ENCODE measurements around the gene KRT13.
"Not testable (repeated sequence)": the region's sequence is repeated elsewhere in the genome, so short reads cannot be mapped to it uniquely, and the experiment has no call there.

Gene KRT13

DNA sequence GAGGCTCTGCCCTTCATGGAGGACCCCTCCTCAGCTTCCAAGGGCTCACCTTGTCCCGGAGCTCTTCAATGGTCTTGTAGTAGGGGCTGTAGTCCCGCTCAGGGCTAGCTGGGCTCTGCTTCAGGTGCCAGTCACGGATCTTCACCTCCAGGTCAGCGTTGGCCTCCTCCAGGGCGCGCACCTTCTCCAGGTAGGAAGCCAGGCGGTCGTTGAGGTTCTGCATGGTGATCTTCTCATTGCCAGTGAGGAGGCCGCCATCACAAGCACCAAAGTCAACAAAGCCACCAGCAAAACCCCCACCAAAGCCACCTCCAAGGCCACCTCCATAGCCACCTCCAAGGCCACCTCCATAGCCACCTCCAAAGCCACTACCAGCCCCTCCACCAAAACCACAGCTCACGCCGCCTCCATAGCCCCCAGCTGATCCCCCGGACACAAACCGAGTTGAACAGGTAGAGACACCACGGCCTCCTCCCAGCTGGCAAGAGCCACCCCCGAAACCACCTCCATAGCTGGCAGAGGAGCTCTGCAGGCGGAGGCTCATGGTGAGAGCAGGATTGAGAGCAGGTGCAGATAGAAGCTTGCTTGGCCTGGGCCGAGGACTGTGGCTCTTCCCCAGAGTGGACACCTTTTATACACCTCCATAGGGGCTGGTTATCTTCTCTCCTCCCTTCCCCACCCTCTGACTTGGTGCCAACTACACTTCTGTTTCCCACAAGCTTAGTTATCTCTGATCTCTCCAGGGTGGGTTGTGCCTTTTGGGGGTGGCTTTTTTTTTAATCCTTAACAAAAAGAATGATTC lies at the start of gene KRT13:
KRT13 (minus strand) TSS at position 606 of the 802 bp plus-strand sequence; CDS start at position 544, 62 bp downstream.
- DNase-seq (ENCODE audit: low spot score), result no peak

DNA sequence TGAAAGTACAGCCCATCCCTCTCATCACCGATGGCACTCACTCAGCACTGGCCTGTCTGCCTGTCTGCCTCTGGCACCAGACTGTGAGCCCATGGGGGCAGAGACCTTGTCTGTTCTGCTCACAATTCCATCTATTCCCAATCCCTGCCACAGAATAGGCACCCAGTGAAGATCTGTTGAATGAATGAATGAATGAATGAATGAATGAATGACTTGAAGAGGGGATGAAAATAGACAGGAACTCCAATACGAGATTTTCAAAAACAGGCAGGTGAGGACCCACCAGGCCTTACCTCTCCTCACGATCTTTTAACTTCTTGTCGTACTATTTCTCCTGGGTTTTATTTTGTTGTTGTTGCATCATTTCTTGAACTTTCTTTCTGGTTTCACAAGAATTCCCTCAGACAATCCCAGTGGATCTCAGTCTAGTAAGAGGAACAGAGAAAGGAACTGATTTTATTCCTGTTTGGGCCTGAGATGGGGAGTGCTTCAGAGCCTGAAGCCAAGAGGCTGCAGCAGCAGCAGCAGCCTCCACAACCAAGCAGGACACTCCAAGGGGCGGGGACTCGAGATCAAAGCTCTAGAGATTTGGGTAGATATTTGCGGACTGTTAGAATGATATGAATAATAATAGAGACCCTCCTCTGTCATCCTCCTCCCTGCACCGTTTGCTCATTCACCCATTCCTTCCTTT lies 48.7 kb upstream of the KRT13 start:
- DNase-seq (ENCODE audit: low spot score), result no peak

DNA sequence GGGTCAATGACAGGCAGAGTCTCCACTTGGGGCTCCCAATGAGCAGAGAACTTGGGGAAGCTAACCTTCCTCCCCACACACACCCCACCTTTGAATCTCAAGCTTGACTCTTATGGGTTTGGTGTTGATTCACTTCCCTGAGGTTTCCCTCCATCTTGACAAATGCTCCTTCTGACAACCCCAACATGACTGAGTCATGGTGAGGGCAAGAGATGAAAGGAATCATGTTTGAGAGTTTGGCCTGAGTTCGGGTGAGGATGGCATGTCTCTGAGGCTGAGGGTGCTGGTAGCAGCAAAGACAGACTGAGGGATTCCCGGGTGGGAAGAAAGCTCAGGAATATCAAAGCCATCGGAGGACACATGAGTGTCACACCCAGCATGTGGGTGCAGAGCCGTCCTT lies 47.8 kb upstream of the KRT13 start:
- no peak for DNase-seq (ENCODE audit: low spot score)

DNA sequence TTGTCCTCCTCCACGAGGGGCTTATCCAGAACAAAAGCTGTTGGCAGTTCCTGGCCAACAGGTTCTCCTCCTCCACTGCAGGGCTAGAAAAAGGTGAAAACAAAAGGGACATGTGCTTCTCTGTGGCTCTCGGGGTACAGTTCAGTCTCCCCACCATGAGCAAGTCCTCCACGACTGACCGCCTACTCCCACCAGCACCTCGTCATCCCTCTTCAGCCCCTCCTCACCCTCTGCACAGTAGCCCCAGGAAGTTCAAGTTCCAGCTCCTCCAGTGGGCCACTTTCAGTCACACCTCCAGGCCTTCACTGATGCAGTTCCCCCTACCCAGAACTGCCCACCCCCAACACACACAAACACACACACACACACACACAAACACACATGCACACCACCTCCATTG lies 47.0 kb upstream of the KRT13 start:
- DNase-seq (ENCODE audit: low spot score), result no peak

DNA sequence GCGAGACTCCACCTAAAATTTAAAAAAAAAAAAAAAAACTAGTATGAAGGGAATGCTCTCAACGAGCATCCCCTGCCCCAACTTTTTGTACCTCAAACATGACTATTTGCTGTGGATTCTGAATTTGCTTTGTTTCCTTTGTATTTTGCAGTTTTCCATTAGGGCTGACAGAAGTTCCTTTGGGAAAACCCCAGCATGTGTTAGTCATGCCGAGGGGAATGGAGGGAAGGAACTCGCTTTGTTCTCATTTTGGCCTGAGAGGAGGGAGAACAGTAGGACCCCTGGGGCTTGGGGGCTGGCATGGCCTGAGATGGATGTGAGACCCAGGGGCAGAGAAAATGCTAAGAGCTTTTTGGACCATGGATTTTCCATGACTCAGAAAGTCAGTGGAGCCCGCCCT lies 46.0 kb upstream of the KRT13 start:
- DNase-seq (ENCODE audit: low spot score), result no peak

DNA sequence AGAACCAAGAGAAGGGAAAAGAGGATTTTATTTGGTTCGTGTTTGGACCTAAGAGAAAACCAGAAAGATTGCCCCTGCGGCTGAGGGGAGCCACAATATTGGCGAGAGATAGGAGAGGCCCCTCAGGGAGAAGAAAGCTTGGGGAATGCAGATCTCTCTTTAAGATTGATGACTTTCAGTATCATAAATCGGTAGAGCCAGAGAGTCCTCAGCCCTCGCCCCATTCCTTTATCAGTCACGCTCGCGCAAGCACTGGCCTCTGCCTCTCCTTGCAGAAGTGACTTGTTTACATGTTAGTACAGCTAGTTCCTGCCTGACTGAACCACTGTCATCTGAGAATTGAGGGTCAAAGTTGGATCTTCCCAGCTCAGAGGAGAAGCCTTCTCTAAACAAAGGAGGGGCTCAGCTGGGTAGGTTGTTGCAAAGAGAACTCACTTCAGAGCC lies 44.2 kb upstream of the KRT13 start:
- DNase-seq (ENCODE audit: low spot score), result no peak

DNA sequence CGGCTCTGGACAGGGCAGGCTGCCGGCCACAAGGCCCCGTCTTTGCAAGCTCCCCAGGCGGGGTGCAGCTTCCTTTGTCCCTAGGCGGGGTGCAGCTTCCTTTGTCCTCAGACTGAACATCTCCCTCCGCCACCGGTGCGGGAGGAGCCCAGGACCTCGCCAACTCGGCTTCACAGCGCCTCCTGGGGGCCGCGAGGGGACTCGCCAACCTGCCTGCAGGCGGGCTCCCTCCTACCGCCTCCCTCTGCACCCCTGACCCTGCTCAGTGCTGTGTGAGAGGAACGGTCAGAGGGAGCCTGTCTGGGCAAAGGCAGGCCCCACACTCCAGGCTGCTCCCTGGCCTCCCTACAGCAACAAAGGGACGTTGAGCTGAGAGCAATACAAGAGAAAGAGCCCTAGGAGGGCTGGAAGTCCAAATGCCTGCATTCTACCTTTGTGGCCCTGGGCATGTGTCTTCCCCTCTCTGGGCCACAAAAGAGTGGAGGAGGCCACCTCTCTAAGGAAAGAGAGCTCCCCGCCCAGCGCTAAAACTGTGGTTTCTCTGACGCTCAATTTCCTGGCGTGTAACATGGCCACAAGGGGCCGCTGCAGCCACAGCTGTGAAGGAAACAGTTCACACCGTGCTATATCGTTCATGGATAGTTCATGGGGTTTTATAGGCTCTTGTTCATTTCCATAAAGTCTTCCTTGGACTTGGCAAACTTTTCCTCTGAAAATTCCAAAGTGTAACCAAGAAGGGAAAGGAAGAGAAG lies 43.6 kb upstream of the KRT13 start:
- peak; percentile 83 for DNase-seq (ENCODE audit: low spot score)

DNA sequence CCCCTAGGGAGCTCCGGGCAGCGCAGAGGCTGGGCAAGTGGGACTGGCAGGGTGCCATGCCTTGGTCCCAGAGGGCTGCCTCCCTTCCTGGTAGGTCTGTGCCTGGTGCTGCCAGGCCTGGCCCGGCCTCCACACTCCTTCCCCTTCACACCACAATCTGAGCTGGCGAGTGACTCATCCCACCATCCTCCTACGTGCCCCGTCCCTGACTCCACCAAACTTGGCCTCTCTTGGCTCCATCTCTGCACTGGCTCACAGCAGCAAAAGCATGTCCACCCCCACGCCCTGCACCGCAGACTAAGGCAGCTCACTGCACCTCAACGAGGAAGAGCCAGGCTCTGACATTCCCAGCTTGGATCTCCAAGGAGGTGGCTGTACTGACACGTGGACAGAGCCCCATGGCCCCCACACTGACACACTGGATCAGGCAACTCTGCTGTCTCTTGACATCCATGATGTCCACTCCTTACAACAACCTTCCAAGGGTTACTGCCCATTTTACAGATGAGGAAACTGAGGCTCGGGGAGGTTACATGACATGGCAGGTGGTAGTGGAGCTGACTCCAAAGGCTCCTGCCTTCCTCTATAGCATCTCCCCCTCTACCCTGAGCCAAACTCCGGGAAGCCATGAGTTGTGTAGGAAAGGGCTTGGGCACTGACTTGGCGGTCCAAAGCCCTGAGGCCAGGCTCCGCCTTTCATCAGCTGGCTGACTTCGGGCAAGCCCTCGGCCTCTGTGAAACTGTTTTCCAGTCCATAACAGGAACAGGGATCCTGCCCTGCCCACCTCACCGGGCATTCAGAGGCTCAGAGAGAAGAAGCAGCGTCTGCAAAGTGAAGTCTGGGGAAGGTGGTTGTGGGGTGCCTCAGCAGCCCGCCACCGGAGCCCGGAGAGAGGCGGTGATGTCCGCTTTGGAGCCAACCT lies 42.8 kb upstream of the KRT13 start:
- DNase-seq (ENCODE audit: low spot score), result no peak

DNA sequence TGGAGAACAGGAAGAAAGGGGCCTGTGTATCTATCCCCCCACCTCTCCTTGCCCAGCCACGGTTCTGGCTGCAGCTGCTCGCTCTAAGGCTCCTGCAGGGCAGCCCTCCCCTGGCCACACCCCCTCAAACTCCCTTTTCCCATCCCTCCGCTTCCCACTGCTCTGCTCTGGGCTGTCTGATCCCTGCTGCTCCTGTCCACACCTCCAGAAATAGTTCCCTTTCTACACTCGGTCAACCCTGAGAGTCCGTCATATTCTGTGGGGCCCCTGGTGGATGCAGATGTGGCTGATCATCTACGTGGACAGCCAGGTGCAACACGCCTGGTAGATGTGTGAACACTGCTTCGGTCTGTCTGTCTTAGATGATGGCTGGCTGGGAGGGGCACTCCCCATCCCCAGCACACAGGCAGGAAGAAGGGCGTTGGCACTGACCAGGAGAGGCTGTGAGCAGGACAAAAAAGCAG lies 42.0 kb upstream of the KRT13 start:
- no peak for DNase-seq (ENCODE audit: low spot score)

DNA sequence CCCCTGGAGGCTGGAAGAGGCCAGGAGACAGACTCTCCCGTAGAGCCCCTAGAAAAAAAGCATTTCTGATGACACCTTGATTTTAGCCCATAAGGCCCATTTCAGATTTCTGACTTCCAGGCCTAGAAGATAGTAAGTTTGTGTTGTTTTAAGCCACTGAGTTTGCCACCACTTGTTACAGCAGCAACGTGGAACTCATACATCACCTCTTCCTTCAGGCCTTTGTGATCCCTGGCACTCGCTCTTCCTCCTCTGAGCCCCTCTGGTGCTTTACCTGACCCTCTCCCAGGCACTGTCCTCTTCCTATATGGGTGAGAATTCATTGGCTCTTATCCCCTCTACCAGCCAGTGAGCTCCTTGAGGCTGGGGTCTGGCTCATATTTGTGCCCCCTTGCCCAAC lies 41.4 kb upstream of the KRT13 start:
- no peak for DNase-seq (ENCODE audit: low spot score)

DNA sequence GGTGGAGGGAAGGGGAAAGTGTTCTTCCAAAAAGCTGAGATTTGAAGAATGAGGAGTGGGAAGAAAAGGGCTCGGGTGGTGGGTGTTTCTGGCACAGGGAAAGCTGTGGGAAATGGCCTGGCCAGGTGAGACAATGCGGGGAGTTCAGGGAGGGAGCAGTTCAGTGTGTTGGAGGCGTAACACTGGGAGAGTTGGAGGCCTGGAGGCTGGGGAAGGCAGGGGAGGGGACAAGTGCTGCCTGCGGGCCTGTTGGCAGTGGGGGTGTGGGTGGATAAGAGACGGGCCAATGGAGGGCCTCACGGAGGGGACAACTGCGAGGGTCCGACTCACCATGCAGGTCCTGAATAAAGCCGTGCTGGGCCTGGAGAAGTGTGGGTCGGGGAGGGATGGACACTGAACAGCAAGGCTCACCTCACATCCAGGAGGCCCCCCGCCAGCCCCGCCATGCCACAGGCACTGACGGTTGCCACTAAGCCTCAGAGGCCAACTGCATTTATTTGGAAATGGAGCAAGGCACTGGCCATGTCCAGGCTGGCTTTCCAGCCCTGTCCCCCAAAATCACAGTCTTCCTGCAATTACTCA lies 40.5 kb upstream of the KRT13 start:
- DNase-seq (ENCODE audit: low spot score), result no peak

DNA sequence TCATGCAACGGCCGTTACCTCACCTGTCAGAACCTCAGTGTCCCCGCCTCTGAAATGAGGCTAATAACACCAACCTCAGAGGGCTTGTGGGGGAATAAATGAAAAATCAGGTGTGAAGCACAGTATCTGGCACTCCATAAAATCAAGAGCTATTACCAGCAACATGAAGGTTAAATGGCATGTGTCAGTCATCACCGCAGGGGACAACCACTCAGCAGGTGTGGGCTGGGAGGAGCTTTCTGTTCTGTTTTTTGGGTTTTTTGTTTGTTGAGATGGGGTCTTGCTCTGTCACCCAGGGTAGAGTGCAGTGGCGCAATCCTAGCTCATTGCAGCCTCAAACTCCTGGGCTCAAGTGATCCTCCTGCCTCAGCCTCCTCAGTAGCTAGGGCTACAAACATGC lies 39.5 kb upstream of the KRT13 start:
- DNase-seq (ENCODE audit: low spot score), result no peak

DNA sequence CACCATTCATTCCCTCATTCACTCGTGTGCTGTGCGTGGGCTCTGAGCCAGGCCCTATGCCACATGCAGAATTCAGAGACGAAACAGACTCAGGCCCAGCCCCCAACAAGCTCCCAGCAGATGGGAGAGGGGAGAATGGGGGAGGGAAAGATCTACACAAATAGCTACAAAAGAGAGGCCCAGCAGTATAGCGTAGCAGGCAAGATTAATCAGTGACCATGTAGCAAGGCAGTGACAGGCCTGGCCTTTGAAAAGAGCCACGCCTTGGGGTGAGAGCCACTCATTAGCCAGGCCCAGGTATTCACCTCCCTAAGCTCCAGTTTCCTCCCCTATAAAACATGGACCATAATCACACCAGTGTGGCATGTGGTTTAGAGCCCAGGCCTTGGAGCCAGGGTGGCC lies 39.1 kb upstream of the KRT13 start:
- no peak for DNase-seq (ENCODE audit: low spot score)

DNA sequence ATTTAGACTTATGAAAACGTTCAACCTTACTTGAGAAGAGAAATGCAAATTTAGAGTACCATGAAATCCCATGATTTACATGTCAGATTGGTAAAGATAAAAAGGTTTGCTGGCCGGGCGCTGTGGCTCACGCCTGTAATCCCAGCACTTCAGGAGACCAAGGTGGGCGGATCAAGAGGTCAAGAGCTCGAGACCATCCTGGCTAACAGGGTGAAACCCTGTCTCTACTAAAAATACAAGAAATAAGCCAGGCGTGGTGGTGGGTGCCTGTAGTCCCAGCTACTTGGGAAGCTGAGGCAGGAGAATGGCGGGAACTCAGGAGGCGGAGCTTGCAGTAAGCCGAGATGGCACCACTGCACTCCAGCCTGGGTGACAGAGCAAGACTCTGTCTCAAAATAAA lies 37.4 kb upstream of the KRT13 start:
- not testable (repeated sequence) for DNase-seq (ENCODE audit: low spot score)

DNA sequence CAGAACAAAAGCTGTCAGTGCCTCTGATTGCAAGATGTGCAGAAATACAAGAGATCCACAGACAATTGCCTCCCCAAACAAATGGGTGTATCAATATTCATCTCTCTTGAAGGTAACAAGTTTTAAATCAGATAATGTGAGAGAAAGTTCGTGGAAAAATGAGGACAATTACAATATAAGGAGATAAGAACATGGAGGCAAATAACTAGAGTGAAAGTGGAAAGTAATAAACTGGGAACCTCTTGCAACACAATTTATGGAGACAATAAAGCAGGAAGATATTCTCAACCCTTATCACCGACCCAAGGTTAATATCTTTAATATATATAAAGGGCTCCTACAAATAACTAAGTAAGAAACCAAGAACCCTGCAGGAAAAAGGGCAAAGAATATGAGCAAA lies 36.9 kb upstream of the KRT13 start:
- no peak for DNase-seq (ENCODE audit: low spot score)

DNA sequence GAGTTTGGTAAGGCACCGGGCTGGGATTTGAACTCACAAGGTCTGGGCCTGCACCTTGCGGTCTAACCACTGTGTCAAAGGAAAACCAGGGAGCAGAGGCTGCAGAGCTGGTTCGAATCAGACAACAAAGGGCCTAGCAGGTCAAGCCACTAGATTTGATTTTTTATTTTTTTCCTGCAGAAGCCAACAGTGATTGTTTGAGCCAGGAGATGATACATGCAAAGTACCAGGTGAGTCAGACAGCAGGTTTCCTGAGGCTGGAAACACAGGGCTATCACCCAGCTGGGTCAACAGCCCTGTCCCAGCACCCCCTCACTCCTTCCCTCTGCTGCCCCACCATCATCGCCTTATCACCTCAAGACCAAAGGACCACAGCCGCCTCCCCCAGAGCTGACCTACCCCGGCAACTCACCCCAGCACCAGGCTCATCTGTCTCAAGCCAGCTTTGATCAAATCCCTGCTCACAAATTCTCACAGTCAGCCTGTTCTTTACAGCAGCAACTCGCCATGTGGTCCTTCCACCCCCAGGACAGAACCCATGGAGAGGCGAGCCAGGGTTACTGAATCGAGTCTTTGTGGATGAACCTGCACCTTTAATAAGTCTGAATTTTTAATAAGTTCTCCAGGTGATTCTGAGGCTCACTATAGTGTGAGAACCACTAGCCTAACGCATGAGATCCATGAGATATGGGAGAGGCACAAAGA lies 35.7 kb upstream of the KRT13 start:
- DNase-seq (ENCODE audit: low spot score), result no peak

DNA sequence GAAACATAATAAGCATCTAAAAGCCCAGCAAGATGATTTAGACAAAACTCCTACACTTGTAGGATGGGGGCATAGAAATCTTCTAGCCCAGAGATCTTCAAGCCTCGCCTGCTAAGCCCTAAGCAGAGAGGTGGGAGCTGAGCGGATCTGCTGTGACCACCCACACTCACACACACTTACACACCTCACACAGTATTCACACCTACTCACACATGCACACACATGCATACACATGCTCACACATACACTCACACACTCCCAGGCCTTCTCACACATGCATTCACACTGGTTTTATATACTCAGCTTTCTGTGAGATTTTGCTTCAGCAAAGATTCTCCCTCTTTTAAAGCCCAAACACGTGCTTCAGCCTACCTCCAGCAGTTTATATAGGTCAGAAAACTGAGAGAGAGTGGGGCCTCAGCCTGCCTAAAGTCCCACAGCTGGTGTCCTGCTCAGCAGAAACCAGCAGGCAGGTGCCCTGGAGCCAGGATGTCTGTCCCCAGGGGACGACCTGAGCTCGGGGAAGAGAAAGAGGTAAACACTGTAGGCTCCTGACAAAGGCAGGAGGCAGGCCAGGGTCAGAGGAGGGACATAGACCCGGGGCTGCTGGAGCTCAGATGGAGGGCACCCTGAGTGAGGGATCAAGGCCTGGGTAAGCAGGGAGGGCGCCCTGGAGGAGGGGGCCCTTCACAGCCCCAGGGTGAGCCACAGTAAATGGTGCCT lies 34.7 kb upstream of the KRT13 start:
- DNase-seq (ENCODE audit: low spot score), result no peak

DNA sequence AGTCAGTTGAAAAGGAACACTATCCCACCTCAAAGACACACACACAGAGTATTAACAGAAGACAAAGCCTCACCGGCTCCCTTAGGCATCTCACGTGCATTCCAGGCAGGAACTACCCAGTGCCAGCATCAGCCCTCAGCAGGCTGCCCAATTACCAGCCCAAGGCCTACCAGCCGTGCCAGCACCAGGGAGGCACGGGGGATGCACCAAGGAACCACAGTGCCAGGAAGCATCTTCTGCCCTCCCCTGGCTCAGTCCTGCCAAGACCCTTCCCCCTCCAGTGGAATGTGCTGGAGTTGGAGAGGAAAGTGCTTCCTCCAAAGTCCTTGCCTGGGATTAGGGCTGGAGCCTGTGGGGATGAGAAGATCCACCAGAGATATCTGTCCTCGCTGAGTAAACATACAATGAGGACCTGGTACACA lies 33.7 kb upstream of the KRT13 start:
- no peak for DNase-seq (ENCODE audit: low spot score)

DNA sequence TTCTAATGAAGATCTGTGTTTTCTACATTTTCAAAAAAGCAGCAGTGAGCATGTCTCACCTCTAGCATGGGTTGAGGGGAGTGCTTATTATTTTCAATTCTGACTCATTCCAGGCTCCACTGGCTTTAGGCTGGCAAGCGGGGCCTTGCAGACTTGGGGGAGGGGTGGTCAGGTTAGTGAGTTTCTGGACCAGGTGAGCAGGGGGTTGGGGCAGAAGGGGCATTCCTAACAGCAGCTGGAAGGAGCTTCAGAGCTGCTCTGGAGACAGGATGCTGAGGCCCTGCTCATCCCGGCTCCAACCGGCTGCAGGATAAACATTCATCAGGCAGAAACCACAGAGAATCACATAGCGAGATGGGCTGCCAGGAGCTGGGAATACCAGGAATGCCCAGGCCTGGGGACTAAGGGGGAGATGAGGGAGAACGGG lies 33.2 kb upstream of the KRT13 start:
- DNase-seq (ENCODE audit: low spot score), result no peak

DNA sequence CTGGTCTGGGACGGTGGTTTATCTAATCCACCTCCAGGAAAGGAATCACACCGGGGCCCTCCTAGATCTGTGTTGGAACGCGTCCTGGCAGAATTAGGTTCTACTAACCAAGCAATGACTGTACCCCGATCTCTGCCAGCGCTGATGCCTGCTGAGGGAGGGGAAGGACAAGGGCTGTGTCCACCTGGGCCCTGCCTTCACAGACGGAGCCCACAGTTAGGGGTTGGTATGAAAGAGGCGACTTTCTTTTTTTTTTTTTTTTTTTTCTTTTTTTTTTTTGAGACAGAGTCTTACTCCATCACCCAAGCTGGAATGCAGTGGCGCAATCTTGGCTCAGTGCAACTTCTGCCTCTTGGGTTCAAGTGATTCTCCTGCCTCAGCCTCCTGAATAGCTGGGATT lies 32.6 kb upstream of the KRT13 start:
- no peak for DNase-seq (ENCODE audit: low spot score)
